Prostate gland (tissue), 2 donors: ENCODE results near the gene CALML3.

Experiments used
- CTCF ChIP-seq, 4 experiments: fragments of 200-600 bp in 2 of 4; fragments of 450-650 bp in 2 of 4; sonication (generic) in 2 of 4; IDR thresholded peaks; 1 replicate in 3 of 4; 2 replicates in 1 of 4; pipeline ENCODE4 v1.5.1; 2016 to 2019; ENCODE audit warnings: antibody characterized with exemption in 4 of 4, mild to moderate bottlenecking in 2 of 4, moderate library complexity in 2 of 4
- POLR2A ChIP-seq: fragments of 450-650 bp; IDR thresholded peaks from one replicate; pipeline ENCODE4 v1.6.1; 2016; ENCODE audit warnings: antibody characterized with exemption, mild to moderate bottlenecking

- TF ChIP-seq CTCF (IDR thresholded peaks at IDR 0.05) = no peak
- TF ChIP-seq POLR2A = no peak
Measured at GRCh38 chr10:5504146-5505072, 20.4 kb upstream of the CALML3 start.
